Measurements from ENCODE around the gene HYCC2.
A peak's percentile ranks its signal among the peaks of the same experiment; 100 is the strongest.
"Not testable (repeated sequence)": the region's sequence is repeated elsewhere in the genome, so short reads cannot be mapped to it uniquely, and the experiment has no call there.

Gene HYCC2

GRCh38 chr2:201070948-201071478 lies 458 bp downstream of the HYCC2 start:
- peak; percentile 48 for DNase-seq (ENCODE audit: low spot score)

DNA sequence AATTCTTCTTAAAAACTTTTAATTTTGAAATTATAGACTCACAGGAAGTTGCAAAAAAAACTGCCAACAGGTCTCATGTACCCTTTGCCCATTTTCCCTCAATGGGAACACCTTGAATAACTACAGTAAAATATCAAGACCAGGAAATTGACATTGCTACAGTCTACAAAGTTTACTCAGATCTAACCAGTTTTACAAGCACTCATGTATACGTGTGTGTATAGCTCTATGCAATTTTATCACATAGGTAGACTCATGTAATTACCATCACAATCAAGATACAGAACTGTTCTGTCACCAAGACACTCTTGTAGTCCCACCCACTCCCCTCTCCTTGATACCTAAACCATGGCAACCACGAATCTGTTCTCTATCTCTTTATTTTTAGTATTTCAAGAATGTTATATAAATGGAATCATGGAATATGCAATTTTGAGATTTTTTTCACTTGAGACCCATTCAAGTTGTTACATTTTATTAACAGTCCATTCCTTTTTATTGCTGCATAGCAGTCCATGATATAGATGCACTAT lies 6.6 kb downstream of the HYCC2 start:
- no peak for DNase-seq (ENCODE audit: low spot score)

GRCh38 chr2:201063516-201063915 lies 8.0 kb downstream of the HYCC2 start:
- DNase-seq (ENCODE audit: low spot score) = not testable (repeated sequence)

DNA sequence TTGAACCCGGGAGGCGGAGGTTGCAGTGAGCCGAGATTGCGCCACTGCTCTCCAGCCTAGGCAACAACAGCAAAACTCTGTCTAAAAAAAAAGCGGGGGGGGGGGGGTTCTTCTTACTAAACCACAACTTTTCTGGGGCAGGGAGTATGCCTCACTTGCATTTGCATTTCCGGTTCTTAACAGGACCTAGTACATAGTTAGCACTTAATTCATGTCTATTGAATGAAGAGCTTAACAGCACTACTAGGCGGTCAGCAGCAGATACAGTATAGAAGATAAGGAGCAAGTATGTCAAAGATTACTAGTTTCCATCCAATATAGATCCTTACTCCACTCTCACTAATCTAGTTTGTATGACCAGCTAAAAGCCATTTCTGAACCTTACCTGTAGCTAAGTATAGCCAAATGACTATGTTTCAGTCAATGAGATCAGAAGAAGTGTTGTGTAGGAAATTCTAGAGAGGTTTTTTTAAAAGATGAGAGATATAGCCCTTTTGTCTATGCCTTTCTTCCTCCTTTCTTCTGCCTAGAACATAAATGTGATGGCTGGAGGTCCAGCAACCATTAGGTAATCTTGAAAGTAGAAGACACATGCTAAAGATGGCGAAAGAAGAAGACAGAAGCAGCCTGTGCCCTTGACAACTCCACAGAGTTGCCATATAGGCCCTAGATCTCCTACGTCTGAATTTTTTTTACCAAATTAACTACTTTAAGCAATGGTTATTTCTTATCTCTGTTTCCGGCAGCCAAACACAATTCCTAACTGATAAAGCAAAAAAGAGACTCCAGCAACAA lies 11.3 kb downstream of the HYCC2 start:
- DNase-seq (ENCODE audit: low spot score) = no peak

DNA sequence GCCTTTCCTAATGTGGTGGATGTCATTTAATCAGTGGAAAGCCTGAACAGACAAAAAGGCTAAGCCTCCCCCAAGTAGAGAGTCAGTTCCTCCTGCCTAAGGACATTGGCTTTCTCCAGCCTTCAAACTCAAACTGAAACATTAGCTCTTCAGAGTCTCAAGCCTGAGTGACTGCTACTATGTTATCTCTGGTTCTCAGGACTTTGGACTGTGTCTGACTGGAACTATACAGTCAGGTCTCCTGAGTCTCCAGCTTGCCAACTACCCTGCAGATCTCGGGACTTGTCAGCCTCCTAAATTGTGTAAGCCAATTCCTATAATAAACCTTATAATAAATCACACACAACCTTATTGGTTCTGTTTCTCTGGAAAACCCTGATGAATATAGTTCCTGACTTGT lies 12.6 kb downstream of the HYCC2 start:
- DNase-seq (ENCODE audit: low spot score) = no peak

- no peak for DNase-seq (ENCODE audit: low spot score)
Observed at GRCh38 chr2:201057715-201058248, 13.7 kb downstream of the HYCC2 start.

- DNase-seq (ENCODE audit: low spot score) = no peak
Observed at GRCh38 chr2:201057087-201057521, 14.4 kb downstream of the HYCC2 start.

DNA sequence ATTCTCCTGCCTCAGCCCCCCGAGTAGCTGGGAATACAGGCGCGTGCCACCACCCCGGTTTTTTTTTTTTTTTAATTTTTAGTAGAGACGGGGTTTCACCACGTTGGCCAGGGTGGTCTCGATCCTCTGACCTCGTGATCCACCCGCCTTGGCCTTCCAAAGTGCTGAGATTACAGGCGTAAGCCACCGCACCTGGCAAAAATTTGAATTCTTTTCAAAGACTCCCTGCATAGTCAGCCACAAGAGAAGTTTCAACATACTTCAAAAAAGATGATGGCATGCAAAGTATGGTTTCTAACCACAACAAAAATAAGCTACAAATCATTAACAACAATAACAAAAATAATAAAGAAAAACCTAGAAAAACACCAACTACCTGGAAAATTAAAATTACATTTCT lies 22.0 kb downstream of the HYCC2 start:
- no peak for DNase-seq (ENCODE audit: low spot score)

- DNase-seq (ENCODE audit: low spot score) = no peak
Observed at GRCh38 chr2:201046881-201047280, 24.6 kb downstream of the HYCC2 start.

- DNase-seq (ENCODE audit: low spot score) = not testable (repeated sequence)
Observed at GRCh38 chr2:201043050-201043449, 28.4 kb downstream of the HYCC2 start.

DNA sequence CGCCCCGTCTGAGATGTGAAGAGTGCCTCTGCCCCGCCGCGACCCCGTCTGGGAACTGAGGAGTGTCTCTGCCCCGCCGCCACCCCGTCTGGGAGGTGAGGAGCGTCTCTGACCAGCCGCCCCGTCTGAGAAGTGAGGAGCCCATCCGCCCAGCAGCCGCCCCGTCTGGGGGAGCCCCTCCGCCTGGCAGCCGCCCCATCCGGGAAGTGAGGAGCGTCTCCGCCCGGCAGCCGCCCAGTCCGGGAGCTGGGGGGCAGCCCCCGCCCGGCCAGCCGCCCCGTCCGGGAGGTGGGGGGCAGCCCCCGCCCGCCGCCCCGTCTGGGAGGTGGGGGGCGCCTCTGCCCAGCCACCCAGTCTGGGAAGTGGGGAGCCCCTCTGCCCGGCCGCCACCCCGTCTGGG lies 29.0 kb downstream of the HYCC2 start:
- not testable (repeated sequence) for DNase-seq (ENCODE audit: low spot score)

GRCh38 chr2:201040867-201041628 lies 30.4 kb downstream of the HYCC2 start:
- no peak for DNase-seq (ENCODE audit: low spot score)

GRCh38 chr2:201038855-201039254 lies 32.6 kb downstream of the HYCC2 start:
- no peak for DNase-seq (ENCODE audit: low spot score)

DNA sequence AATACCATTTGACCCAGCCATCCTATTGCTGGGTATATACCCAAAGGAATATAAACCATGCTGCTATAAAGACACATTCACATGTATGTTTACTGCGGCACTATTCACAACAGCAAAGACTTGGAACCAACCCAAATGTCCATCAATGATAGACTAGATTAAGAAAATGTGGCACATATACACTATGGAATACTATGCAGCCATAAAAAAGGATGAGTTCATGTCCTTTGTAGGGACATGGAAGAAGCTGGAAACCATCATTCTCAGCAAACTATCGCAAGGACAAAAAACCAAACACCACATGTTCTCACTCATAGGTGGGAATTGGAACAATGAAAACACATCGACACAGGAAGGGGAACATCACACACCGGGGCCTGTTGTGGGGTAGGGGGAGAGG lies 33.1 kb downstream of the HYCC2 start:
- DNase-seq (ENCODE audit: low spot score) = not testable (repeated sequence)

GRCh38 chr2:201034355-201034754 lies 37.1 kb downstream of the HYCC2 start:
- not testable (repeated sequence) for DNase-seq (ENCODE audit: low spot score)

DNA sequence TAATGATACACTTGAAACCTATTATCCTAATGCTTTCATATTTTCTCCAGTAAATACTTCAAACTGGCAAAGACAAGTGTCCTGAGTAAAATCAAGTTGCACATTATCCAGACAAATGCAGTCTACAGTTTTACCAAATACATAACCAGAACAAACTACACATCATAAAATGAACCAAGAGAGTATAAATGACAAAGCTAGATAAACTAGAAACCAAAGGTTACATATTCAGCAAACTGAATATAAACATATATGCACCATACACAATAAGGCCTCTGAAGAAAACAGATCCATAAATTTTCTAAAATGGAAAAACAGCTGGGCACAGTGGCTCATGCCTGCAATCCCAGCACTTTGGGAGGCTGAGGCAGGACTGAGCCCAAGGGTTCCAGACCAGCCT lies 47.0 kb downstream of the HYCC2 start:
- DNase-seq (ENCODE audit: low spot score) = no peak

DNA sequence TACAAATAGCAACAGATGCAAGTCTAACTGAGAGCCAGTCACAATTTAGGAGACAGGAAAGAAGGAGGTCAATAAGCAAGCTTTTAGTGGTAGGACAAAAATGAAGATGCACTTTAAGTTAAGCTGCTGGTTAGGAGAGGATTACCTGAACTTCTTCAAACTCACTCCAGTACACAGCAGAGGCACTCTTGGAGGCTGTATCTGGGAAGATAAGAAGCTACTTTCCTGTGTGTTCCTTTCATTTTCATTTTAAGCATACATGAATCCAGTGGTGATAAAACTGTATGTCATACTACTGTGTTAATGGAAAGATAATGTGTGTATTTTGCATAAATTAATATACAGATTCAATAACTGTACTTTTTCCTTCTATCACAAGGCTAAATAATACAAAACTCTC lies 49.6 kb downstream of the HYCC2 start:
- no peak for DNase-seq (ENCODE audit: low spot score)
